Coronary artery (tissue), 2 donors: ENCODE data around the gene ADORA2B.

Experiments
- DNase-seq: peaks from one replicate; pipeline ENCODE4 v3.0.0-alpha.2; 2017; ENCODE audit warnings: low spot score
- H3K27ac ChIP-seq, 2 donors: fragments of 200-600 bp; sonication (generic); one replicate each; pipeline ENCODE4 v1.5.1; 2016 to 2019
- H3K4me3 ChIP-seq: fragments of 200-600 bp; sonication (generic); 2 replicates; pipeline ENCODE4 v1.5.1; 2016; ENCODE audit warnings: mild to moderate bottlenecking, moderate library complexity
- CTCF ChIP-seq: fragments of 200-600 bp; sonication (generic); IDR thresholded peaks from one replicate; pipeline ENCODE4 v1.5.1; 2019; ENCODE audit warnings: antibody characterized with exemption

Gene ADORA2B

GRCh38 chr17:15917021-15917437 lies 27.9 kb upstream of the ADORA2B start:
- no peak overlapping the region for H3K27ac ChIP-seq
- TF ChIP-seq CTCF = no peak
- DNase-seq = peak; percentile 59
- peak overlapping the region; percentile 52 for H3K4me3 ChIP-seq

GRCh38 chr17:15917438-15918027 lies 27.4 kb upstream of the ADORA2B start:
- DNase-seq = peak; percentile 57
- TF ChIP-seq CTCF = no peak
- Histone ChIP-seq H3K27ac (no peak overlapping the region), H3K4me3 (peak overlapping the region; percentile 52)

GRCh38 chr17:15918261-15918660 lies 26.7 kb upstream of the ADORA2B start:
- DNase-seq = peak; percentile 19
- Histone ChIP-seq H3K27ac (no peak overlapping the region), H3K4me3 (no peak overlapping the region)
- no peak for TF ChIP-seq CTCF

GRCh38 chr17:15918661-15919259 lies 26.2 kb upstream of the ADORA2B start:
- DNase-seq = peak; percentile 17
- Histone ChIP-seq H3K4me3 (no peak overlapping the region), H3K27ac (no peak overlapping the region)
- no peak for TF ChIP-seq CTCF

GRCh38 chr17:15919466-15919865 lies 25.5 kb upstream of the ADORA2B start:
- no peak for TF ChIP-seq CTCF
- Histone ChIP-seq H3K27ac (no peak overlapping the region), H3K4me3 (no peak overlapping the region)
- peak; percentile 46 for DNase-seq

- H3K4me3 ChIP-seq = no peak overlapping the region
- DNase-seq = peak; percentile 45
- TF ChIP-seq CTCF = no peak
- no peak overlapping the region for H3K27ac ChIP-seq
Observed at GRCh38 chr17:15920758-15921239, 24.1 kb upstream of the ADORA2B start.

- no peak for TF ChIP-seq CTCF
- no peak for DNase-seq
- H3K4me3 ChIP-seq = no peak overlapping the region
- H3K27ac ChIP-seq = no peak overlapping the region
Observed at GRCh38 chr17:15921640-15922039, 23.3 kb upstream of the ADORA2B start.
